CD4-positive, alpha-beta T cell (primary cell): ENCODE measurements around the gene SKAP1. TPM values are rescaled to one million over a fixed set of nuclear protein-coding genes. Genes with fewer than 3 reads are reported as not detected.

Experiments used
- ATAC-seq: fragments of 200-7000 bp; cut with Tn5 transposase; one replicate; pipeline ENCODE4 v1.10.0; 2022; ENCODE audit warnings: mild to moderate bottlenecking; ENCODE audit not compliant: poor library complexity
- CTCF ChIA-PET: fragments of 350-600 bp; sonication (Branson Sonifier 250); formaldehyde crosslinking; loops from one replicate; lab custom pipeline; 2021; ENCODE audit warnings: antibody characterized with exemption, inconsistent platforms; lab: Charles Lee
- POLR2A ChIA-PET: fragments of 350-600 bp; sonication (Branson Sonifier 250); formaldehyde crosslinking; loops from one replicate; lab custom pipeline; 2021; ENCODE audit warnings: antibody characterized with exemption, inconsistent platforms; lab: Charles Lee
- DNase-seq, 14 experiments: peaks; one replicate each; pipeline ENCODE4 v3.0.0-alpha.2; 2013 to 2020; ENCODE audit warnings: mixed read lengths in 2 of 14
- H3K27ac ChIP-seq, 2 donors: one replicate each; pipeline versions ENCODE4 v1.5.1 to v1.7.0; 2013; ENCODE audit warnings: low read length in 2 of 2, low read depth in 1 of 2, mild to moderate bottlenecking in 1 of 2
- H3K27me3 ChIP-seq, 2 experiments: 1 replicate in 1 of 2; 2 replicates in 1 of 2; pipeline versions ENCODE4 v1.6.1 to v1.7.0; 2013; ENCODE audit warnings: low read length in 2 of 2, control low read depth in 1 of 2, mild to moderate bottlenecking in 1 of 2, moderate library complexity in 1 of 2; ENCODE audit not compliant: insufficient read depth in 2 of 2, control insufficient read depth in 1 of 2
- H3K36me3 ChIP-seq: one replicate; pipeline ENCODE4 v1.6.1; 2013; ENCODE audit warnings: low read length, control low read depth; ENCODE audit not compliant: insufficient read depth
- H3K4me1 ChIP-seq: one replicate; pipeline ENCODE4 v1.6.1; 2013; ENCODE audit warnings: low read length, control low read depth; ENCODE audit not compliant: insufficient read depth
- H3K4me3 ChIP-seq: one replicate; pipeline ENCODE4 v1.5.1; 2013; ENCODE audit warnings: mild to moderate bottlenecking, low read length, moderate library complexity
- H3K9me3 ChIP-seq, 2 experiments: 1 replicate in 1 of 2; 2 replicates in 1 of 2; pipeline versions ENCODE4 v1.6.1 to v1.7.0; 2013; ENCODE audit warnings: low read length in 2 of 2, mild to moderate bottlenecking in 2 of 2, control low read depth in 1 of 2, moderate library complexity in 1 of 2; ENCODE audit not compliant: control insufficient read depth in 1 of 2, insufficient read depth in 1 of 2
- H3K27ac Mint-ChIP-seq: one replicate; pipeline ENCODE4 v1.8.0; 2020; ENCODE audit warnings: mixed read lengths
- H3K27me3 Mint-ChIP-seq: one replicate; pipeline ENCODE4 v1.8.0; 2021; ENCODE audit warnings: mixed read lengths
- H3K36me3 Mint-ChIP-seq: one replicate; pipeline ENCODE4 v1.8.0; 2021; ENCODE audit warnings: low read depth, mixed read lengths
- H3K4me1 Mint-ChIP-seq: one replicate; pipeline ENCODE4 v1.8.0; 2021; ENCODE audit warnings: low read depth, mixed read lengths
- H3K4me3 Mint-ChIP-seq: one replicate; pipeline ENCODE4 v1.8.0; 2020; ENCODE audit warnings: mild to moderate bottlenecking, mixed read lengths
- H3K9me3 Mint-ChIP-seq: one replicate; pipeline ENCODE4 v1.8.0; 2020; ENCODE audit warnings: mixed read lengths
- CTCF ChIP-seq: fragments of 200-600 bp; IDR thresholded peaks from one replicate; pipeline ENCODE4 v1.8.0; 2022; ENCODE audit warnings: antibody characterized with exemption, mild to moderate bottlenecking
- intact Hi-C, 2 experiments: fragments of 100-400 bp; cut with DNase I in 1 of 2; cut with micrococcal nuclease in 1 of 2; formaldehyde crosslinking; loops; one replicate each; pipeline versions ENCODE4 v1.15.1 to v1.9.0; 2023 to 2025; cut with DNase I, micrococcal nuclease
- total RNA-seq, 174 experiments: library from RNA in 2 of 174; stranded (reverse) in 2 of 174; gene quantifications; one replicate each; pipeline ENCODE4 v1.2.3 and lab custom pipeline; 2021 to 2026

The SKAP1 gene
- total RNA-seq, 2 experiments from 2014 or later: 92.0 to 95.1 TPM

- Histone ChIP-seq H3K27me3 (no peaks in the 10 kb centered on the region), H3K4me1 (peaks cover 3% of the 10 kb centered on the region), H3K9me3 (no peaks in the 10 kb centered on the region), H3K27ac (no peak overlapping the region), H3K36me3 (peaks cover 11% of the 10 kb centered on the region), H3K4me3 (no peak overlapping the region)
- POLR2A ChIA-PET: interaction anchor here (0.7 kb wide), 1 partner anchor 19 kb away, joined by 3 read pairs; no protein-coding TSS in a partner anchor
- H3K4me3 Mint-ChIP-seq: no peak overlapping the region
- H3K36me3 Mint-ChIP-seq: peaks cover 53% of the 10 kb centered on the region
- intact Hi-C loops: no loop called here
- peak overlapping the region; percentile 8 for H3K27ac Mint-ChIP-seq
- TF ChIP-seq CTCF: no peak
- H3K27me3 Mint-ChIP-seq: no peaks in the 10 kb centered on the region
- H3K9me3 Mint-ChIP-seq: no peaks in the 10 kb centered on the region
- DNase-seq (no peak), ATAC-seq (no peak)
- peaks cover 50% of the 10 kb centered on the region for H3K4me1 Mint-ChIP-seq
- CTCF ChIA-PET: no interaction called here
Observed at GRCh38 chr17:48223945-48224344, 206.1 kb downstream of the SKAP1 start.

- no peak overlapping the region for H3K4me3 Mint-ChIP-seq
- H3K36me3 Mint-ChIP-seq: peaks cover 48% of the 10 kb centered on the region
- intact Hi-C loops: no loop called here
- DNase-seq (no peak), ATAC-seq (no peak)
- H3K9me3 ChIP-seq: no peaks in the 10 kb centered on the region
- H3K27ac Mint-ChIP-seq: peak overlapping the region; percentile 26
- ChIA-PET POLR2A (interaction anchor here (0.7 kb wide), 1 partner anchor 17 kb away, joined by 3 read pairs; no protein-coding TSS in a partner anchor), CTCF (no interaction called here)
- no peak for TF ChIP-seq CTCF
- H3K36me3 ChIP-seq: peaks cover 11% of the 10 kb centered on the region
- no peaks in the 10 kb centered on the region for H3K4me1 ChIP-seq
- no peaks in the 10 kb centered on the region for H3K27me3 Mint-ChIP-seq
- peaks cover 20% of the 10 kb centered on the region for H3K4me1 Mint-ChIP-seq
- H3K9me3 Mint-ChIP-seq: no peaks in the 10 kb centered on the region
- H3K27ac ChIP-seq: no peak overlapping the region
- H3K27me3 ChIP-seq: no peaks in the 10 kb centered on the region
- H3K4me3 ChIP-seq: no peak overlapping the region
Observed at GRCh38 chr17:48219617-48220016, 210.4 kb downstream of the SKAP1 start.

GRCh38 chr17:48215583-48216139 is 214.4 kb downstream of the SKAP1 start:
- no peak overlapping the region for H3K4me3 ChIP-seq
- no peaks in the 10 kb centered on the region for H3K4me1 ChIP-seq
- H3K36me3 ChIP-seq: peaks cover 24% of the 10 kb centered on the region
- intact Hi-C loops: no loop called here
- H3K36me3 Mint-ChIP-seq: peaks cover 61% of the 10 kb centered on the region
- ATAC-seq: no peak
- H3K27me3 ChIP-seq: no peaks in the 10 kb centered on the region
- peaks cover 18% of the 10 kb centered on the region for H3K4me1 Mint-ChIP-seq
- peak overlapping the region; percentile 17 for H3K27ac Mint-ChIP-seq
- POLR2A ChIA-PET: no interaction called here
- no peaks in the 10 kb centered on the region for H3K9me3 ChIP-seq
- no peak for TF ChIP-seq CTCF
- peak in 1 of 14 experiments; percentile 11 for DNase-seq
- H3K27me3 Mint-ChIP-seq: no peaks in the 10 kb centered on the region
- H3K4me3 Mint-ChIP-seq: no peak overlapping the region
- CTCF ChIA-PET: interaction anchor here (1.1 kb wide), 1 partner anchor 11 kb away, joined by 3 read pairs; no protein-coding TSS in a partner anchor
- H3K27ac ChIP-seq: no peak overlapping the region
- no peaks in the 10 kb centered on the region for H3K9me3 Mint-ChIP-seq
